HG03175 (cell line): ENCODE results near the gene BCAN.

Experiments used
- ATAC-seq: cut with Tn5 transposase; IDR thresholded peaks from one replicate; pipeline ENCODE4 v1.9.1; 2021; ENCODE audit warnings: mild to moderate bottlenecking, moderate library complexity; ENCODE audit not compliant: unreplicated experiment

Gene BCAN

GRCh38 chr1:156643049-156643777 is 1.3 kb downstream of the BCAN start:
- ATAC-seq: no peak

GRCh38 chr1:156643778-156644092 is 1.8 kb downstream of the BCAN start:
- ATAC-seq: no peak

- ATAC-seq: no peak
Observed at GRCh38 chr1:156644146-156644545, 2.2 kb downstream of the BCAN start.

GRCh38 chr1:156644640-156645039 is 2.7 kb downstream of the BCAN start:
- ATAC-seq: no peak

- ATAC-seq: no peak
Observed at GRCh38 chr1:156645056-156645455, 3.1 kb downstream of the BCAN start.

GRCh38 chr1:156645666-156646065 is 3.7 kb downstream of the BCAN start:
- ATAC-seq: no peak

- no peak for ATAC-seq
Observed at GRCh38 chr1:156646738-156647211, 4.9 kb downstream of the BCAN start.

- ATAC-seq: no peak
Observed at GRCh38 chr1:156647351-156647750, 5.4 kb downstream of the BCAN start.

- ATAC-seq: no peak
Observed at GRCh38 chr1:156648496-156648895, 6.6 kb downstream of the BCAN start.

GRCh38 chr1:156648951-156649350 is 7.0 kb downstream of the BCAN start:
- no peak for ATAC-seq

- ATAC-seq: no peak
Observed at GRCh38 chr1:156652131-156652991, 10.4 kb downstream of the BCAN start.

GRCh38 chr1:156652992-156653355 is 11.1 kb downstream of the BCAN start:
- ATAC-seq: no peak

GRCh38 chr1:156654700-156655099 is 12.8 kb downstream of the BCAN start:
- no peak for ATAC-seq

GRCh38 chr1:156655151-156655903 is 13.4 kb downstream of the BCAN start:
- no peak for ATAC-seq

GRCh38 chr1:156655904-156656516 is 14.1 kb downstream of the BCAN start:
- no peak for ATAC-seq

- no peak for ATAC-seq
Observed at GRCh38 chr1:156656806-156657740, 15.2 kb downstream of the BCAN start.

- ATAC-seq: no peak
Observed at GRCh38 chr1:156657741-156658319, 15.9 kb downstream of the BCAN start.

GRCh38 chr1:156658496-156658895 is 16.6 kb downstream of the BCAN start:
- ATAC-seq: no peak

GRCh38 chr1:156658945-156659574 is 17.1 kb downstream of the BCAN start:
- ATAC-seq: no peak
